Measurements from ENCODE around the gene DNAJC6. TPM values are rescaled to one million over a fixed set of nuclear protein-coding genes. Genes with fewer than 3 reads are reported as not detected.
A peak's percentile ranks its signal among the peaks of the same experiment; 100 is the strongest.

Gene DNAJC6
- total and polyA plus RNA-seq, 2 of the 13 experiments (the other 11 are each of a cell fraction or from before 2014, with no cell fraction given) = 1.0 to 1.6 TPM

GRCh38 chr1:65309304-65310077 lies at the start of gene DNAJC6 (continued):
- TF ChIP-seq LRRFIP1 (CRISPR knock-in tag; conservative IDR thresholded peaks at IDR 0.05) (peak; percentile 93), ZSCAN25 (CRISPR knock-in tag; IDR thresholded peaks at IDR 0.05) (peak; percentile 80; the same call in 1 of the 2 replicates), ZNF543 (CRISPR knock-in tag; IDR thresholded peaks at IDR 0.05) (peak; percentile 94), NAIF1 (CRISPR knock-in tag; IDR thresholded peaks at IDR 0.05; ENCODE audit: borderline replicate concordance) (peak; percentile 38; the same call in 1 of the 2 replicates), ADNP (CRISPR knock-in tag; IDR thresholded peaks at IDR 0.05) (no peak), SMAD1 (CRISPR knock-in tag; IDR thresholded peaks at IDR 0.05; ENCODE audit: borderline replicate concordance, low read depth) (no peak), DMTF1 (CRISPR knock-in tag; IDR thresholded peaks at IDR 0.05) (no peak), MYNN (CRISPR knock-in tag; IDR thresholded peaks at IDR 0.05; ENCODE audit: low read depth) (peak; percentile 90; the same call in 1 of the 2 replicates), ARNT2 (CRISPR knock-in tag; IDR thresholded peaks at IDR 0.05; ENCODE audit: low read depth) (peak; percentile 94), SAP130 (CRISPR knock-in tag; IDR thresholded peaks at IDR 0.05; ENCODE audit: low read depth) (peak; percentile 84), POLR2AphosphoS5 (IDR thresholded peaks at IDR 0.05; ENCODE audit: low read depth, low read length) (no peak), RBFOX2 (IDR thresholded peaks at IDR 0.05; ENCODE audit: low read depth, low read length) (no peak), SOX6 (IDR thresholded peaks at IDR 0.05) (no peak), SOX6 (CRISPR knock-in tag; IDR thresholded peaks at IDR 0.05) (peak; percentile 45; the same call in 1 of the 2 replicates), ZNF317 (CRISPR knock-in tag; IDR thresholded peaks at IDR 0.05) (peak; percentile 88)
- TF ChIP-seq, protein P1, sequence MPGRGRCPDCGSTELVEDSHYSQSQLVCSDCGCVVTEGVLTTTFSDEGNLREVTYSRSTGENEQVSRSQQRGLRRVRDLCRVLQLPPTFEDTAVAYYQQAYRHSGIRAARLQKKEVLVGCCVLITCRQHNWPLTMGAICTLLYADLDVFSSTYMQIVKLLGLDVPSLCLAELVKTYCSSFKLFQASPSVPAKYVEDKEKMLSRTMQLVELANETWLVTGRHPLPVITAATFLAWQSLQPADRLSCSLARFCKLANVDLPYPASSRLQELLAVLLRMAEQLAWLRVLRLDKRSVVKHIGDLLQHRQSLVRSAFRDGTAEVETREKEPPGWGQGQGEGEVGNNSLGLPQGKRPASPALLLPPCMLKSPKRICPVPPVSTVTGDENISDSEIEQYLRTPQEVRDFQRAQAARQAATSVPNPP (CRISPR knock-in tag; IDR thresholded peaks at IDR 0.05) = no peak
- TF ChIP-seq, protein P2, sequence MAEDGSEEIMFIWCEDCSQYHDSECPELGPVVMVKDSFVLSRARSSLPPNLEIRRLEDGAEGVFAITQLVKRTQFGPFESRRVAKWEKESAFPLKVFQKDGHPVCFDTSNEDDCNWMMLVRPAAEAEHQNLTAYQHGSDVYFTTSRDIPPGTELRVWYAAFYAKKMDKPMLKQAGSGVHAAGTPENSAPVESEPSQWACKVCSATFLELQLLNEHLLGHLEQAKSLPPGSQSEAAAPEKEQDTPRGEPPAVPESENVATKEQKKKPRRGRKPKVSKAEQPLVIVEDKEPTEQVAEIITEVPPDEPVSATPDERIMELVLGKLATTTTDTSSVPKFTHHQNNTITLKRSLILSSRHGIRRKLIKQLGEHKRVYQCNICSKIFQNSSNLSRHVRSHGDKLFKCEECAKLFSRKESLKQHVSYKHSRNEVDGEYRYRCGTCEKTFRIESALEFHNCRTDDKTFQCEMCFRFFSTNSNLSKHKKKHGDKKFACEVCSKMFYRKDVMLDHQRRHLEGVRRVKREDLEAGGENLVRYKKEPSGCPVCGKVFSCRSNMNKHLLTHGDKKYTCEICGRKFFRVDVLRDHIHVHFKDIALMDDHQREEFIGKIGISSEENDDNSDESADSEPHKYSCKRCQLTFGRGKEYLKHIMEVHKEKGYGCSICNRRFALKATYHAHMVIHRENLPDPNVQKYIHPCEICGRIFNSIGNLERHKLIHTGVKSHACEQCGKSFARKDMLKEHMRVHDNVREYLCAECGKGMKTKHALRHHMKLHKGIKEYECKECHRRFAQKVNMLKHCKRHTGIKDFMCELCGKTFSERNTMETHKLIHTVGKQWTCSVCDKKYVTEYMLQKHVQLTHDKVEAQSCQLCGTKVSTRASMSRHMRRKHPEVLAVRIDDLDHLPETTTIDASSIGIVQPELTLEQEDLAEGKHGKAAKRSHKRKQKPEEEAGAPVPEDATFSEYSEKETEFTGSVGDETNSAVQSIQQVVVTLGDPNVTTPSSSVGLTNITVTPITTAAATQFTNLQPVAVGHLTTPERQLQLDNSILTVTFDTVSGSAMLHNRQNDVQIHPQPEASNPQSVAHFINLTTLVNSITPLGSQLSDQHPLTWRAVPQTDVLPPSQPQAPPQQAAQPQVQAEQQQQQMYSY (CRISPR knock-in tag; IDR thresholded peaks at IDR 0.05) = peak; percentile 71; the same call in 1 of the 2 replicates
- TF ChIP-seq, protein P3, sequence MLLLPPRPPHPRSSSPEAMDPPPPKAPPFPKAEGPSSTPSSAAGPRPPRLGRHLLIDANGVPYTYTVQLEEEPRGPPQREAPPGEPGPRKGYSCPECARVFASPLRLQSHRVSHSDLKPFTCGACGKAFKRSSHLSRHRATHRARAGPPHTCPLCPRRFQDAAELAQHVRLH (CRISPR knock-in tag; IDR thresholded peaks at IDR 0.05; ENCODE audit: borderline replicate concordance, low read depth) = peak; percentile 95
